GM20000 (cell line): ENCODE measurements around the gene PPP6R3.
A peak's percentile ranks its signal among the peaks of the same experiment; 100 is the strongest.

Experiments used
- DNase-seq: peaks from one replicate; pipeline ENCODE4 v3.0.0; 2012; ENCODE audit warnings: low spot score
- TF ChIP-seq, protein P1 (sequence below): IDR thresholded peaks from 2 replicates; pipeline ENCODE4 v1.5.1; 2012; ENCODE audit warnings: mild to moderate bottlenecking, control low read depth; ENCODE audit errors: extremely low read depth, missing control alignments

Gene PPP6R3

DNA sequence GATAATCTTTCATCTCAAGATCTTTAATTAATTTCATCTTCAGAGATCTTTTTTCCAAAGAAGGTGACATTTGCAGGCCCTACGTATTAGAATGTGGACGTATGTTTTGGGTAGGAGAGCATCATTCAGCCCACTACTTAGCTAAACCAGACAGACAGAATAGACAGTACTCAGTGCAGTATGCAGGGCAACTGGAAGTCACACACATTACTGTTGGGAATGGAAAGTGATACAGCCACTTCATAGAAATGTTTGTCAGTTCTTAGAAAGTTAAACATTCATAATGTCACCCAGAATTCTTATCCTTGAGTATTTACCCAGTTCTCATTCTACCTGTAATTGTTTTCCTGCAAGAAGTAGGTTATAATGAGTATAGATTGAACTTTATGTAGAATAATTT, 102.9 kb downstream of the PPP6R3 start:
- no peak for DNase-seq
- TF ChIP-seq, protein P1, sequence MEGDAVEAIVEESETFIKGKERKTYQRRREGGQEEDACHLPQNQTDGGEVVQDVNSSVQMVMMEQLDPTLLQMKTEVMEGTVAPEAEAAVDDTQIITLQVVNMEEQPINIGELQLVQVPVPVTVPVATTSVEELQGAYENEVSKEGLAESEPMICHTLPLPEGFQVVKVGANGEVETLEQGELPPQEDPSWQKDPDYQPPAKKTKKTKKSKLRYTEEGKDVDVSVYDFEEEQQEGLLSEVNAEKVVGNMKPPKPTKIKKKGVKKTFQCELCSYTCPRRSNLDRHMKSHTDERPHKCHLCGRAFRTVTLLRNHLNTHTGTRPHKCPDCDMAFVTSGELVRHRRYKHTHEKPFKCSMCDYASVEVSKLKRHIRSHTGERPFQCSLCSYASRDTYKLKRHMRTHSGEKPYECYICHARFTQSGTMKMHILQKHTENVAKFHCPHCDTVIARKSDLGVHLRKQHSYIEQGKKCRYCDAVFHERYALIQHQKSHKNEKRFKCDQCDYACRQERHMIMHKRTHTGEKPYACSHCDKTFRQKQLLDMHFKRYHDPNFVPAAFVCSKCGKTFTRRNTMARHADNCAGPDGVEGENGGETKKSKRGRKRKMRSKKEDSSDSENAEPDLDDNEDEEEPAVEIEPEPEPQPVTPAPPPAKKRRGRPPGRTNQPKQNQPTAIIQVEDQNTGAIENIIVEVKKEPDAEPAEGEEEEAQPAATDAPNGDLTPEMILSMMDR: no peak

DNA sequence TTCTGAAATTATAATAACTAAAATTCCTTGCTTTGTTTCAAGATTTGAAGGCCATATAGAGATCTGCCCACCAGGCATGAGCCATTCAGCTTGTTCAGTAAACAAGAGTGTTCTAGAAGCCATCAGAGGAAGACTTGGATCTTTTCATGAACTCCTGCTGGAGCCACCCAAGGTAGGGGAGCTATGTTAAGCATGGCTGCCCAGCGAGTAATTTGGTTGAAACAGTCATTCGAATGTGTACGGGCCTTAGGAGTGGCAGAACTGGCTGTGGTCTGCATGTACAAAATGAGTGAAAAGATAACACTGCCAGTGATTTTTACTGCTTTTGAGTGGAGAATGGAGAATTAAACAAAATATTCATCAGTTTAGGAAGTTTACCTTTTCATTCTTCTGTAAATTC, 103.7 kb downstream of the PPP6R3 start:
- DNase-seq: no peak

DNA sequence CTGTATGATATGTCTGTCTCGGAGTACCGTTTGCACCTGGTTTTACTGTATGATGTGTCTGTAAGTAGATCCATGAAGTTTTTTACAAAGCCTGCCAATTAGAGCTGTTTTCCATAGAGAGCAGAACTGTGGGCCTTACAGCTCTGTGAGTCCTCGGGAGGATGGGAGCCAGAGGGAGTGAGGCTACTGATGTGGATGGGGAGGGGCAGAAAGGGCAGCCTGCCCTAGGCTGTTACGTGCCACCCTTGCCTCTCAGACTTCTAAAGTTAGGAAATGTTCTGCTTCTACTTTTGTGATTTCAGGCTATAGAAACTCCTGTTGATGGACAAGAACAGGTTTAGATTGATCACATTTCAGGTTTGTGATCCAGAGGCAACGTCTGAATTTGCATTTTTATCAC, 105.2 kb downstream of the PPP6R3 start:
- no peak for DNase-seq
- TF ChIP-seq, protein P1: no peak

More for the DNA sequence above, 103.7 kb downstream of the PPP6R3 start:
- TF ChIP-seq, protein P1: no peak

DNA sequence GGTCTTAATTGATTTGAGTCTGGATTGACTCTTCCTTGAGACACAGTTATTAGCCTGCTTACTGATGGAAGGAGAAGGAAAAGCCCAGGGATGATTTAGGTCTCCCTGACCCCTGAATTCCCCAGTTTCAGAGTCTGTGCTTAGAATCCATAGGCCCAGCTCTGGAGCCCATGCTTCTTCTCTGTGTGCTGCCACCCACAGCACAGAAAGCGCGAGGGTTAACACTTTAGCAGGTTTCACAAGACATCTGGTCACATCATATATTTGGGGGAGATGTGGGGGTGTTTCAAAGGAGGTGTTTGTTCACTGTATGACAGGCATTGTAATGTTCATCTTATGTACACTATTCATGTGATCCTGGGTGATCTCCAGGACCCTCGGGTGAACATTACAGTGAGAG, 107.0 kb downstream of the PPP6R3 start:
- TF ChIP-seq, protein P1: no peak
- DNase-seq: no peak

DNA sequence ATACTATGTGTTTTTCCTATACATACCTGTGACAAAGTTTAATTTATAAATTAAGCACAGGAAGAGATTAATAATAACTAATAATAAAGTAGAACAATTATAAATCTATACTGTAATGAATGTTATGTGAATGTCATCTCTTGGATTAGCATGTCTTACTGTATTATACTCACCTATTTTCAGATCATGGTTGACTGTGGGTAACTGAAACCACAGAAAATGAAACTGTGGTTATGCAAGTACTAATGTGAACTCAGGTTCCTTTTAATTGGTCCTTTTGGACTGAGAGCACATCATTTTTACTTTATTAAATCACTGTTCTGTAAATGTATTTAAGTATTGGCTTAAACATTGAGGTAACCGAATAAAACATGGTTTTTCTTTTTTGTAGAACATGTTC, 108.8 kb downstream of the PPP6R3 start:
- TF ChIP-seq, protein P1: no peak
- DNase-seq: peak; percentile 39

DNA sequence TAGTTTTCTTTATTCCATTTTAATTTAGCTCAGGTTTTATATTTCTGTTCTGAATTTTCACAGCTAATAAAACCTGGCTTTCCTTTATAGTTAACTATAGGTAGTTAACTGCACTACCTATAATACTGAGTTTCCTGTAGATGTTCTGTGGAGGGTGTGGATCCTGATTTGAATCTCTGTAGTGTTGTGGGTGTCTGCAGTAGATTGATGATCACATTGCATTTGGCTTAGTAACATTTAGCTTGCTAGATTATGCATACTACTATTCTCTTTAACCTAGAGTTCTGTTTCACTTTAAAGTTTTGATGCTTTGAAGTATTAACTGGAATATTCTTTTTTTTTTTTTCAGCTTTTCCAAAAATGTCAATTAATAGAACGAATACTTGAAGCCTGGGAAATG, 110.1 kb downstream of the PPP6R3 start:
- DNase-seq: no peak
- TF ChIP-seq, protein P1: no peak

DNA sequence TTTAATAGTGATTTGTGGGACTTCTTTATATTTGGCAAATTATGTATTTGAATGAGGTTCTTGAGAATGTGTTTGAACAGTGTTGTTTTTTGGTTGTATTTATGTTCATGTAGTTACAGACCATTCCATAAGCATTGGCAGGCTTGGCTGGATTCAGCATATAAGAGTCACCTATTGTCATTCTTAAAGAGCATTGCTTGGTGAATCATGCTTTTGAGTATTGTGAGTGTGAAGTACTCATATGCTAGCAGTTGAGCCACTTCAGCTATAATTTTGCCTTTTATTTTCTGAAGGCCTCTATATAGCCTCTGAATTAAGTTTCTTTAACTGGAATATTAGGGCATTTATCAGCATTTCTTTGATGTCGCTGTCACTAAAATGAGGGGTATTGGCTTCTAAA, 113.8 kb downstream of the PPP6R3 start:
- TF ChIP-seq, protein P1: no peak
- no peak for DNase-seq
